HEK293 (cell line): Measurements from ENCODE around the gene ABHD8.

ENCODE experiments used
- MZF1 ChIP-seq: fragments of 450-650 bp; formaldehyde crosslinking; IDR thresholded peaks from 2 replicates; pipeline ENCODE4 v1.5.1; 2017; ENCODE audit warnings: missing biosample characterization, missing genetic modification characterization, borderline replicate concordance
- OVOL3 ChIP-seq: fragments of 450-650 bp; formaldehyde crosslinking; IDR thresholded peaks from 2 replicates; pipeline ENCODE4 v1.5.1; 2016; ENCODE audit warnings: missing biosample characterization, missing genetic modification characterization
- TCF7L2 ChIP-seq: IDR thresholded peaks from 2 replicates; pipeline ENCODE4 v1.6.1; 2011; ENCODE audit warnings: low read depth, mild to moderate bottlenecking, inconsistent platforms, low read length, moderate library complexity, borderline replicate concordance
- YY2 ChIP-seq: fragments of 450-650 bp; formaldehyde crosslinking; IDR thresholded peaks from 2 replicates; pipeline ENCODE4 v1.5.1; 2016; ENCODE audit warnings: missing biosample characterization, missing genetic modification characterization
- ZFHX2 ChIP-seq: fragments of 450-650 bp; formaldehyde crosslinking; conservative IDR thresholded peaks from 2 replicates; pipeline ENCODE4 v1.5.1; 2016; ENCODE audit warnings: missing biosample characterization, missing genetic modification characterization
- ZFP37 ChIP-seq: fragments of 450-650 bp; formaldehyde crosslinking; IDR thresholded peaks from 2 replicates; pipeline ENCODE4 v1.5.1; 2016; ENCODE audit warnings: missing biosample characterization, missing genetic modification characterization
- ZFP41 ChIP-seq: fragments of 450-650 bp; formaldehyde crosslinking; IDR thresholded peaks from 2 replicates; pipeline ENCODE4 v1.5.1; 2016; ENCODE audit warnings: missing biosample characterization, missing genetic modification characterization, borderline replicate concordance
- ZIC2 ChIP-seq: fragments of 450-650 bp; formaldehyde crosslinking; IDR thresholded peaks from 2 replicates; pipeline ENCODE4 v1.5.1; 2016; ENCODE audit warnings: missing biosample characterization, missing genetic modification characterization
- ZNF138 ChIP-seq: fragments of 450-650 bp; formaldehyde crosslinking; IDR thresholded peaks from 2 replicates; pipeline ENCODE4 v1.5.1; 2016; ENCODE audit warnings: missing biosample characterization, missing genetic modification characterization, borderline replicate concordance
- ZNF16 ChIP-seq: fragments of 450-650 bp; formaldehyde crosslinking; IDR thresholded peaks from 2 replicates; pipeline ENCODE4 v1.5.1; 2016; ENCODE audit warnings: low read depth, missing biosample characterization, missing genetic modification characterization
- ZNF211 ChIP-seq: fragments of 450-650 bp; formaldehyde crosslinking; IDR thresholded peaks from 2 replicates; pipeline ENCODE4 v1.5.1; 2016; ENCODE audit warnings: low read depth, missing biosample characterization, missing genetic modification characterization
- ZNF24 ChIP-seq: fragments of 450-650 bp; formaldehyde crosslinking; IDR thresholded peaks from 2 replicates; pipeline ENCODE4 v1.5.1; 2016; ENCODE audit warnings: missing biosample characterization, missing genetic modification characterization
- ZNF248 ChIP-seq: fragments of 450-650 bp; formaldehyde crosslinking; IDR thresholded peaks from 2 replicates; pipeline ENCODE4 v1.5.1; 2017; ENCODE audit warnings: missing biosample characterization, missing genetic modification characterization
- ZNF473 ChIP-seq: fragments of 450-650 bp; formaldehyde crosslinking; IDR thresholded peaks from 2 replicates; pipeline ENCODE4 v1.5.1; 2017; ENCODE audit warnings: missing biosample characterization, missing genetic modification characterization
- ZNF48 ChIP-seq: fragments of 450-650 bp; formaldehyde crosslinking; IDR thresholded peaks from 2 replicates; pipeline ENCODE4 v1.5.1; 2016; ENCODE audit warnings: missing biosample characterization, missing genetic modification characterization
- ZNF529 ChIP-seq: fragments of 450-650 bp; formaldehyde crosslinking; IDR thresholded peaks from 2 replicates; pipeline ENCODE4 v1.5.1; 2017; ENCODE audit warnings: missing genetic modification characterization, missing biosample characterization; ENCODE audit not compliant: insufficient replicate concordance
- ZNF548 ChIP-seq: fragments of 450-650 bp; formaldehyde crosslinking; IDR thresholded peaks from 2 replicates; pipeline ENCODE4 v1.5.1; 2016; ENCODE audit warnings: missing biosample characterization, missing genetic modification characterization
- ZNF549 ChIP-seq: fragments of 450-650 bp; IDR thresholded peaks from 2 replicates; pipeline ENCODE4 v1.5.1; 2018; ENCODE audit warnings: missing biosample characterization, missing genetic modification characterization, mild to moderate bottlenecking, inconsistent platforms, moderate library complexity
- ZNF585B ChIP-seq: fragments of 450-650 bp; formaldehyde crosslinking; IDR thresholded peaks from 2 replicates; pipeline ENCODE4 v1.5.1; 2016; ENCODE audit warnings: missing biosample characterization, missing genetic modification characterization
- ZNF777 ChIP-seq: fragments of 450-650 bp; formaldehyde crosslinking; IDR thresholded peaks from 2 replicates; pipeline ENCODE4 v1.5.1; 2017; ENCODE audit warnings: missing biosample characterization, missing genetic modification characterization, borderline replicate concordance
- ZNF843 ChIP-seq: fragments of 450-650 bp; formaldehyde crosslinking; IDR thresholded peaks from 2 replicates; pipeline ENCODE4 v1.5.1; 2016; ENCODE audit warnings: missing biosample characterization, missing genetic modification characterization
- TF ChIP-seq, protein P1 (sequence below): fragments of 450-650 bp; formaldehyde crosslinking; optimal IDR thresholded peaks from 2 replicates; pipeline ENCODE3; 2016; ENCODE audit warnings: missing biosample characterization, mild to moderate bottlenecking, missing genetic modification characterization
- TF ChIP-seq, protein P2 (sequence below): fragments of 450-650 bp; formaldehyde crosslinking; IDR thresholded peaks from 2 replicates; pipeline ENCODE4 v1.5.1; 2016; ENCODE audit warnings: missing biosample characterization, missing genetic modification characterization
- TF ChIP-seq, protein P3 (sequence below): fragments of 450-650 bp; formaldehyde crosslinking; IDR thresholded peaks from 2 replicates; pipeline ENCODE4 v1.5.1; 2016; ENCODE audit warnings: missing biosample characterization, missing genetic modification characterization
- TF ChIP-seq, protein P4 (sequence below): fragments of 450-650 bp; formaldehyde crosslinking; IDR thresholded peaks from 2 replicates; pipeline ENCODE4 v1.5.1; 2016; ENCODE audit warnings: missing biosample characterization, missing genetic modification characterization, low read depth
- TF ChIP-seq, protein P5 (sequence below): fragments of 450-650 bp; formaldehyde crosslinking; IDR thresholded peaks from 2 replicates; pipeline ENCODE4 v1.5.1; 2016; ENCODE audit warnings: missing biosample characterization, missing genetic modification characterization
- TF ChIP-seq, protein P6 (sequence below): fragments of 450-650 bp; formaldehyde crosslinking; IDR thresholded peaks from 2 replicates; pipeline ENCODE4 v1.5.1; 2016; ENCODE audit warnings: missing biosample characterization, missing genetic modification characterization, borderline replicate concordance

The ABHD8 gene

DNA sequence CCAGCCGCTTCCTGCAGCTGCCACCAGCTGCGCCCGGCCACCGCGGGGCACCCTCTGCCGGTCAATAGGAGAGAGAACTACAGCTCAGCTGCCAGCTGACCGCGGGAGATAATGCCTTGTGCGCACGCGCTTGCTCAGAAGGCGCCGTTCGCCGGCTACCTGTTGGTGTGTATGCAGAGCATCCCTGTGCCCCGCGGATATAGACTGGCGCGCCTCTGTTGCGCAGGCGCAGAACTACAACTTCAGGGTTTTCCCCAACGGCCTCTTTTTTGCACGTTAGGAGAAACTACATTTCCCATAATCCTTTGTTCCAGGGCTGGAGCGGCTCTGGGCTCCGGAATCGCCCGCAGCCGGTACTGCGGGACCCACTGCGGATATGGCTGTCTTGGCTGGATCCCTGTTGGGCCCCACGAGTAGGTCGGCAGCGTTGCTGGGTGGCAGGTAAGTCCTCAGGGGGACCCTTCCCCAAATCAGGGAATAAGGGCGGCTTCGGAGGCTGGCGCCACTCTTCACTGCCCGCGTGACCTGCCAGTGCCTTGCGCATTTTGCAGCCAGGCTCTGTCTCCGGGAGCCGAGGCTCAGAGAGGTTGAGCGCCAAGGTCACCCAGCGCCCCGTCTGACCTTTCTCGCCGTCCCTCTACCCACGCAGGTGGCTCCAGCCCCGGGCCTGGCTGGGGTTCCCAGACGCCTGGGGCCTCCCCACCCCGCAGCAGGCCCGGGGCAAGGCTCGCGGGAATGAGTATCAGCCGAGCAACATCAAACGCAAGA is 2.5 kb upstream of the ABHD8 start, which contains the start of gene MRPL34 (continued):
- TF ChIP-seq ZIC2 (tag by site-specific recombination) (peak; percentile 99), ZFHX2 (tag by site-specific recombination) (0 out of 2 replicates have a peak, but pooled peaks have one; percentile 22), ZFP37 (tag by site-specific recombination) (no peak), OVOL3 (no peak), ZNF529 (no peak), ZNF48 (tag by site-specific recombination) (no peak), ZNF473 (no peak), ZNF138 (tag by site-specific recombination) (no peak), YY2 (tag by site-specific recombination) (no peak), ZNF549 (tag by site-specific recombination) (no peak), ZNF548 (tag by site-specific recombination) (no peak), ZFP41 (no peak), ZNF24 (tag by site-specific recombination) (no peak; the same call in 1 of the 2 replicates), ZNF777 (tag by site-specific recombination) (no peak), ZNF585B (tag by site-specific recombination) (no peak), ZNF211 (tag by site-specific recombination) (no peak), MZF1 (tag by site-specific recombination) (no peak), ZNF16 (tag by site-specific recombination) (no peak), ZNF843 (tag by site-specific recombination) (peak; percentile 82; the same call in 1 of the 2 replicates), ZNF248 (no peak), TCF7L2 (no peak)
- TF ChIP-seq, protein P1, sequence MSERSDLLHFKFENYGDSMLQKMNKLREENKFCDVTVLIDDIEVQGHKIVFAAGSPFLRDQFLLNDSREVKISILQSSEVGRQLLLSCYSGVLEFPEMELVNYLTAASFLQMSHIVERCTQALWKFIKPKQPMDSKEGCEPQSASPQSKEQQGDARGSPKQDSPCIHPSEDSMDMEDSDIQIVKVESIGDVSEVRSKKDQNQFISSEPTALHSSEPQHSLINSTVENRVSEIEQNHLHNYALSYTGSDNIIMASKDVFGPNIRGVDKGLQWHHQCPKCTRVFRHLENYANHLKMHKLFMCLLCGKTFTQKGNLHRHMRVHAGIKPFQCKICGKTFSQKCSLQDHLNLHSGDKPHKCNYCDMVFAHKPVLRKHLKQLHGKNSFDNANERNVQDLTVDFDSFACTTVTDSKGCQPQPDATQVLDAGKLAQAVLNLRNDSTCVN (tag by site-specific recombination): peak; percentile 65
- TF ChIP-seq, protein P2, sequence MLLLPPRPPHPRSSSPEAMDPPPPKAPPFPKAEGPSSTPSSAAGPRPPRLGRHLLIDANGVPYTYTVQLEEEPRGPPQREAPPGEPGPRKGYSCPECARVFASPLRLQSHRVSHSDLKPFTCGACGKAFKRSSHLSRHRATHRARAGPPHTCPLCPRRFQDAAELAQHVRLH (tag by site-specific recombination): no peak; the same call in 1 of the 2 replicates
- TF ChIP-seq, protein P3, sequence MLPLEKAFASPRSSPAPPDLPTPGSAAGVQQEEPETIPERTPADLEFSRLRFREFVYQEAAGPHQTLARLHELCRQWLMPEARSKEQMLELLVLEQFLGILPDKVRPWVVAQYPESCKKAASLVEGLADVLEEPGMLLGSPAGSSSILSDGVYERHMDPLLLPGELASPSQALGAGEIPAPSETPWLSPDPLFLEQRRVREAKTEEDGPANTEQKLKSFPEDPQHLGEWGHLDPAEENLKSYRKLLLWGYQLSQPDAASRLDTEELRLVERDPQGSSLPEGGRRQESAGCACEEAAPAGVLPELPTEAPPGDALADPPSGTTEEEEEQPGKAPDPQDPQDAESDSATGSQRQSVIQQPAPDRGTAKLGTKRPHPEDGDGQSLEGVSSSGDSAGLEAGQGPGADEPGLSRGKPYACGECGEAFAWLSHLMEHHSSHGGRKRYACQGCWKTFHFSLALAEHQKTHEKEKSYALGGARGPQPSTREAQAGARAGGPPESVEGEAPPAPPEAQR: no peak
- TF ChIP-seq, protein P4, sequence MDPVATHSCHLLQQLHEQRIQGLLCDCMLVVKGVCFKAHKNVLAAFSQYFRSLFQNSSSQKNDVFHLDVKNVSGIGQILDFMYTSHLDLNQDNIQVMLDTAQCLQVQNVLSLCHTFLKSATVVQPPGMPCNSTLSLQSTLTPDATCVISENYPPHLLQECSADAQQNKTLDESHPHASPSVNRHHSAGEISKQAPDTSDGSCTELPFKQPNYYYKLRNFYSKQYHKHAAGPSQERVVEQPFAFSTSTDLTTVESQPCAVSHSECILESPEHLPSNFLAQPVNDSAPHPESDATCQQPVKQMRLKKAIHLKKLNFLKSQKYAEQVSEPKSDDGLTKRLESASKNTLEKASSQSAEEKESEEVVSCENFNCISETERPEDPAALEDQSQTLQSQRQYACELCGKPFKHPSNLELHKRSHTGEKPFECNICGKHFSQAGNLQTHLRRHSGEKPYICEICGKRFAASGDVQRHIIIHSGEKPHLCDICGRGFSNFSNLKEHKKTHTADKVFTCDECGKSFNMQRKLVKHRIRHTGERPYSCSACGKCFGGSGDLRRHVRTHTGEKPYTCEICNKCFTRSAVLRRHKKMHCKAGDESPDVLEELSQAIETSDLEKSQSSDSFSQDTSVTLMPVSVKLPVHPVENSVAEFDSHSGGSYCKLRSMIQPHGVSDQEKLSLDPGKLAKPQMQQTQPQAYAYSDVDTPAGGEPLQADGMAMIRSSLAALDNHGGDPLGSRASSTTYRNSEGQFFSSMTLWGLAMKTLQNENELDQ (tag by site-specific recombination): no peak
- TF ChIP-seq, protein P5, sequence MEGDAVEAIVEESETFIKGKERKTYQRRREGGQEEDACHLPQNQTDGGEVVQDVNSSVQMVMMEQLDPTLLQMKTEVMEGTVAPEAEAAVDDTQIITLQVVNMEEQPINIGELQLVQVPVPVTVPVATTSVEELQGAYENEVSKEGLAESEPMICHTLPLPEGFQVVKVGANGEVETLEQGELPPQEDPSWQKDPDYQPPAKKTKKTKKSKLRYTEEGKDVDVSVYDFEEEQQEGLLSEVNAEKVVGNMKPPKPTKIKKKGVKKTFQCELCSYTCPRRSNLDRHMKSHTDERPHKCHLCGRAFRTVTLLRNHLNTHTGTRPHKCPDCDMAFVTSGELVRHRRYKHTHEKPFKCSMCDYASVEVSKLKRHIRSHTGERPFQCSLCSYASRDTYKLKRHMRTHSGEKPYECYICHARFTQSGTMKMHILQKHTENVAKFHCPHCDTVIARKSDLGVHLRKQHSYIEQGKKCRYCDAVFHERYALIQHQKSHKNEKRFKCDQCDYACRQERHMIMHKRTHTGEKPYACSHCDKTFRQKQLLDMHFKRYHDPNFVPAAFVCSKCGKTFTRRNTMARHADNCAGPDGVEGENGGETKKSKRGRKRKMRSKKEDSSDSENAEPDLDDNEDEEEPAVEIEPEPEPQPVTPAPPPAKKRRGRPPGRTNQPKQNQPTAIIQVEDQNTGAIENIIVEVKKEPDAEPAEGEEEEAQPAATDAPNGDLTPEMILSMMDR (tag by site-specific recombination): peak; percentile 100
- TF ChIP-seq, protein P6, sequence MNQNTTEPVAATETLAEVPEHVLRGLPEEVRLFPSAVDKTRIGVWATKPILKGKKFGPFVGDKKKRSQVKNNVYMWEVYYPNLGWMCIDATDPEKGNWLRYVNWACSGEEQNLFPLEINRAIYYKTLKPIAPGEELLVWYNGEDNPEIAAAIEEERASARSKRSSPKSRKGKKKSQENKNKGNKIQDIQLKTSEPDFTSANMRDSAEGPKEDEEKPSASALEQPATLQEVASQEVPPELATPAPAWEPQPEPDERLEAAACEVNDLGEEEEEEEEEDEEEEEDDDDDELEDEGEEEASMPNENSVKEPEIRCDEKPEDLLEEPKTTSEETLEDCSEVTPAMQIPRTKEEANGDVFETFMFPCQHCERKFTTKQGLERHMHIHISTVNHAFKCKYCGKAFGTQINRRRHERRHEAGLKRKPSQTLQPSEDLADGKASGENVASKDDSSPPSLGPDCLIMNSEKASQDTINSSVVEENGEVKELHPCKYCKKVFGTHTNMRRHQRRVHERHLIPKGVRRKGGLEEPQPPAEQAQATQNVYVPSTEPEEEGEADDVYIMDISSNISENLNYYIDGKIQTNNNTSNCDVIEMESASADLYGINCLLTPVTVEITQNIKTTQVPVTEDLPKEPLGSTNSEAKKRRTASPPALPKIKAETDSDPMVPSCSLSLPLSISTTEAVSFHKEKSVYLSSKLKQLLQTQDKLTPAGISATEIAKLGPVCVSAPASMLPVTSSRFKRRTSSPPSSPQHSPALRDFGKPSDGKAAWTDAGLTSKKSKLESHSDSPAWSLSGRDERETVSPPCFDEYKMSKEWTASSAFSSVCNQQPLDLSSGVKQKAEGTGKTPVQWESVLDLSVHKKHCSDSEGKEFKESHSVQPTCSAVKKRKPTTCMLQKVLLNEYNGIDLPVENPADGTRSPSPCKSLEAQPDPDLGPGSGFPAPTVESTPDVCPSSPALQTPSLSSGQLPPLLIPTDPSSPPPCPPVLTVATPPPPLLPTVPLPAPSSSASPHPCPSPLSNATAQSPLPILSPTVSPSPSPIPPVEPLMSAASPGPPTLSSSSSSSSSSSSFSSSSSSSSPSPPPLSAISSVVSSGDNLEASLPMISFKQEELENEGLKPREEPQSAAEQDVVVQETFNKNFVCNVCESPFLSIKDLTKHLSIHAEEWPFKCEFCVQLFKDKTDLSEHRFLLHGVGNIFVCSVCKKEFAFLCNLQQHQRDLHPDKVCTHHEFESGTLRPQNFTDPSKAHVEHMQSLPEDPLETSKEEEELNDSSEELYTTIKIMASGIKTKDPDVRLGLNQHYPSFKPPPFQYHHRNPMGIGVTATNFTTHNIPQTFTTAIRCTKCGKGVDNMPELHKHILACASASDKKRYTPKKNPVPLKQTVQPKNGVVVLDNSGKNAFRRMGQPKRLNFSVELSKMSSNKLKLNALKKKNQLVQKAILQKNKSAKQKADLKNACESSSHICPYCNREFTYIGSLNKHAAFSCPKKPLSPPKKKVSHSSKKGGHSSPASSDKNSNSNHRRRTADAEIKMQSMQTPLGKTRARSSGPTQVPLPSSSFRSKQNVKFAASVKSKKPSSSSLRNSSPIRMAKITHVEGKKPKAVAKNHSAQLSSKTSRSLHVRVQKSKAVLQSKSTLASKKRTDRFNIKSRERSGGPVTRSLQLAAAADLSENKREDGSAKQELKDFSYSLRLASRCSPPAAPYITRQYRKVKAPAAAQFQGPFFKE (tag by site-specific recombination): no peak
